Activated CD8-positive, alpha-beta T cell treated with anti-CD3 and anti-CD28 coated beads for 36 hours (primary cell): ENCODE measurements around the gene ADGRV1. TPM values are rescaled to one million over a fixed set of nuclear protein-coding genes. Genes with fewer than 3 reads are reported as not detected.
"Not testable (repeated sequence)": the region's sequence is repeated elsewhere in the genome, so short reads cannot be mapped to it uniquely, and the experiment has no call there.

Experiments used
- ATAC-seq: fragments of 200-7000 bp; cut with Tn5 transposase; one replicate; pipeline ENCODE4 v1.10.0; 2021; ENCODE audit warnings: mild to moderate bottlenecking, moderate library complexity
- CTCF ChIA-PET: fragments of 350-600 bp; sonication (Branson Sonifier 250); formaldehyde crosslinking; loops from one replicate; lab custom pipeline; 2021; ENCODE audit warnings: antibody characterized with exemption; lab: Charles Lee
- POLR2A ChIA-PET: fragments of 350-600 bp; sonication (Branson Sonifier 250); formaldehyde crosslinking; loops from one replicate; lab custom pipeline; 2021; ENCODE audit warnings: antibody characterized with exemption; lab: Charles Lee
- DNase-seq: peaks from one replicate; pipeline ENCODE4 v3.0.0-alpha.2; 2020
- H3K27ac Mint-ChIP-seq: one replicate; pipeline ENCODE4 v1.8.0; 2021; ENCODE audit warnings: mild to moderate bottlenecking, mixed read lengths
- H3K27me3 Mint-ChIP-seq: one replicate; pipeline ENCODE4 v1.8.0; 2021; ENCODE audit warnings: mixed read lengths
- H3K36me3 Mint-ChIP-seq: one replicate; pipeline ENCODE4 v1.8.0; 2021; ENCODE audit warnings: low read depth, mixed read lengths
- H3K4me1 Mint-ChIP-seq: one replicate; pipeline ENCODE4 v1.8.0; 2021; ENCODE audit warnings: low read depth, mixed read lengths
- H3K4me3 Mint-ChIP-seq: one replicate; pipeline ENCODE4 v1.8.0; 2021; ENCODE audit warnings: mild to moderate bottlenecking, moderate library complexity, mixed read lengths
- H3K9me3 Mint-ChIP-seq: one replicate; pipeline ENCODE4 v1.8.0; 2021; ENCODE audit warnings: mixed read lengths
- intact Hi-C: fragments of 100-400 bp; cut with micrococcal nuclease; formaldehyde crosslinking; loops from one replicate; pipeline ENCODE4 v1.10.0; 2022
- total RNA-seq, 2 experiments: library from RNA; stranded (reverse); gene quantifications; one replicate each; pipeline ENCODE4 v1.2.3, GENCODE V29; 2021
- TF ChIP-seq, protein P1 (sequence below): fragments of 200-600 bp; IDR thresholded peaks from one replicate; pipeline ENCODE4 v1.8.0; 2022; ENCODE audit warnings: antibody characterized with exemption, mild to moderate bottlenecking

Gene ADGRV1
- total RNA-seq, 2 experiments from 2014 or later = 0.18 TPM; not detected in 1

GRCh38 chr5:91030521-91031401 lies 472.2 kb downstream of the ADGRV1 start:
- Mint-ChIP-seq H3K4me3 (no peak overlapping the region), H3K27me3 (peaks cover 12% of the 10 kb centered on the region), H3K9me3 (no peaks in the 10 kb centered on the region), H3K27ac (no peak overlapping the region), H3K36me3 (no peaks in the 10 kb centered on the region), H3K4me1 (no peaks in the 10 kb centered on the region)
- TF ChIP-seq, protein P1, sequence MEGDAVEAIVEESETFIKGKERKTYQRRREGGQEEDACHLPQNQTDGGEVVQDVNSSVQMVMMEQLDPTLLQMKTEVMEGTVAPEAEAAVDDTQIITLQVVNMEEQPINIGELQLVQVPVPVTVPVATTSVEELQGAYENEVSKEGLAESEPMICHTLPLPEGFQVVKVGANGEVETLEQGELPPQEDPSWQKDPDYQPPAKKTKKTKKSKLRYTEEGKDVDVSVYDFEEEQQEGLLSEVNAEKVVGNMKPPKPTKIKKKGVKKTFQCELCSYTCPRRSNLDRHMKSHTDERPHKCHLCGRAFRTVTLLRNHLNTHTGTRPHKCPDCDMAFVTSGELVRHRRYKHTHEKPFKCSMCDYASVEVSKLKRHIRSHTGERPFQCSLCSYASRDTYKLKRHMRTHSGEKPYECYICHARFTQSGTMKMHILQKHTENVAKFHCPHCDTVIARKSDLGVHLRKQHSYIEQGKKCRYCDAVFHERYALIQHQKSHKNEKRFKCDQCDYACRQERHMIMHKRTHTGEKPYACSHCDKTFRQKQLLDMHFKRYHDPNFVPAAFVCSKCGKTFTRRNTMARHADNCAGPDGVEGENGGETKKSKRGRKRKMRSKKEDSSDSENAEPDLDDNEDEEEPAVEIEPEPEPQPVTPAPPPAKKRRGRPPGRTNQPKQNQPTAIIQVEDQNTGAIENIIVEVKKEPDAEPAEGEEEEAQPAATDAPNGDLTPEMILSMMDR = no peak
- intact Hi-C loops = no loop called here
- CTCF ChIA-PET = no interaction called here
- no peak for ATAC-seq
- no peak for DNase-seq
- POLR2A ChIA-PET = interaction anchor here (0.6 kb wide), 1 partner anchor 29 kb away, joined by 3 read pairs; no protein-coding TSS in a partner anchor

GRCh38 chr5:91031402-91031752 lies 472.8 kb downstream of the ADGRV1 start:
- Mint-ChIP-seq H3K4me1 (no peaks in the 10 kb centered on the region), H3K27ac (no peak overlapping the region), H3K4me3 (no peak overlapping the region), H3K9me3 (no peaks in the 10 kb centered on the region), H3K36me3 (no peaks in the 10 kb centered on the region), H3K27me3 (peaks cover 12% of the 10 kb centered on the region)
- TF ChIP-seq, protein P1 = no peak
- ChIA-PET POLR2A (no interaction called here), CTCF (no interaction called here)
- intact Hi-C loops = no loop called here
- ATAC-seq = no peak
- DNase-seq = no peak

DNA sequence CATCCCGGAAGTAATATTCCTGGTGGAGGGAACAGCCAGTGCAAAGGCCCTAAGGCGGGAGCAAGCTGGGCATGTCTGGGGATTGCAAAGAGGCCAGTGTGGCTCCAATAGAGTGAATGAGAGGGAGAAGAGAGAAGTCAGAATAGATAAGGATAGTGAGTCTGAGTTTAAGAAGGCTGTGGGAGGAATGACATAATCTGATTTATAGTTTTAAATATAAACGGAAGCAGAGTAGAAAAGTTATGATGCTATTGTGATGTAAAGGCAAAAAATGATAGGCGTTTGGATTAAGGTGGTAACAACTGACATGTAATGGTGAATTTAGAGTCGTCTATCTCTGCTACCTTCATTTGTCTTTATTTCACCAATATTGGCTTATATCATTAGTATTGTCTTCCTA lies 473.5 kb downstream of the ADGRV1 start:
- ChIA-PET CTCF (no interaction called here), POLR2A (no interaction called here)
- ATAC-seq = no peak
- TF ChIP-seq, protein P1 = no peak
- Mint-ChIP-seq H3K27me3 (peaks cover 12% of the 10 kb centered on the region), H3K36me3 (no peaks in the 10 kb centered on the region), H3K4me3 (no peak overlapping the region), H3K4me1 (no peaks in the 10 kb centered on the region), H3K9me3 (no peaks in the 10 kb centered on the region), H3K27ac (no peak overlapping the region)
- DNase-seq = no peak
- intact Hi-C loops = no loop called here

- no peaks in the 10 kb centered on the region for H3K9me3 Mint-ChIP-seq
- DNase-seq (no peak), ATAC-seq (no peak)
- H3K27me3 Mint-ChIP-seq = peaks cover 10% of the 10 kb centered on the region
- H3K27ac Mint-ChIP-seq = no peak overlapping the region
- POLR2A ChIA-PET = no interaction called here
- H3K4me3 Mint-ChIP-seq = no peak overlapping the region
- no peaks in the 10 kb centered on the region for H3K4me1 Mint-ChIP-seq
- TF ChIP-seq, protein P1 = no peak
- H3K36me3 Mint-ChIP-seq = no peaks in the 10 kb centered on the region
- CTCF ChIA-PET = interaction anchor here (1.1 kb wide), 1 partner anchor 101 kb away, joined by 4 read pairs; no protein-coding TSS in a partner anchor
- intact Hi-C loops = no loop called here
Observed at GRCh38 chr5:91033370-91033769, 474.8 kb downstream of the ADGRV1 start.

- H3K4me1 Mint-ChIP-seq = no peaks in the 10 kb centered on the region
- no peak overlapping the region for H3K27ac Mint-ChIP-seq
- H3K4me3 Mint-ChIP-seq = no peak overlapping the region
- DNase-seq (no peak), ATAC-seq (no peak)
- TF ChIP-seq, protein P1 = no peak
- H3K27me3 Mint-ChIP-seq = peaks cover 3% of the 10 kb centered on the region
- H3K36me3 Mint-ChIP-seq = no peaks in the 10 kb centered on the region
- intact Hi-C loops = no loop called here
- CTCF ChIA-PET = no interaction called here
- POLR2A ChIA-PET = no interaction called here
- H3K9me3 Mint-ChIP-seq = no peaks in the 10 kb centered on the region
Observed at GRCh38 chr5:91038180-91038808, 479.7 kb downstream of the ADGRV1 start.

- POLR2A ChIA-PET, ATAC-seq, H3K27me3 Mint-ChIP-seq, H3K9me3 Mint-ChIP-seq, H3K36me3 Mint-ChIP-seq, H3K4me3 Mint-ChIP-seq, intact Hi-C loops, H3K4me1 Mint-ChIP-seq, DNase-seq, H3K27ac Mint-ChIP-seq: not testable (repeated sequence)
- CTCF ChIA-PET = interaction anchor here (0.6 kb wide), 1 partner anchor 109 kb away, joined by 3 read pairs; no protein-coding TSS in a partner anchor
Observed at GRCh38 chr5:91041132-91041531, 482.5 kb downstream of the ADGRV1 start.
